NCI-H2227 (cell line): ENCODE measurements around the gene COL23A1.
"Not testable (repeated sequence)": the region's sequence is repeated elsewhere in the genome, so short reads cannot be mapped to it uniquely, and the experiment has no call there.

Experiments
- DNase-seq: peaks from one replicate; lab custom pipeline; 2025; ENCODE audit not compliant: unreplicated experiment; lab: John Stamatoyannopoulos, UW

COL23A1 gene

DNA sequence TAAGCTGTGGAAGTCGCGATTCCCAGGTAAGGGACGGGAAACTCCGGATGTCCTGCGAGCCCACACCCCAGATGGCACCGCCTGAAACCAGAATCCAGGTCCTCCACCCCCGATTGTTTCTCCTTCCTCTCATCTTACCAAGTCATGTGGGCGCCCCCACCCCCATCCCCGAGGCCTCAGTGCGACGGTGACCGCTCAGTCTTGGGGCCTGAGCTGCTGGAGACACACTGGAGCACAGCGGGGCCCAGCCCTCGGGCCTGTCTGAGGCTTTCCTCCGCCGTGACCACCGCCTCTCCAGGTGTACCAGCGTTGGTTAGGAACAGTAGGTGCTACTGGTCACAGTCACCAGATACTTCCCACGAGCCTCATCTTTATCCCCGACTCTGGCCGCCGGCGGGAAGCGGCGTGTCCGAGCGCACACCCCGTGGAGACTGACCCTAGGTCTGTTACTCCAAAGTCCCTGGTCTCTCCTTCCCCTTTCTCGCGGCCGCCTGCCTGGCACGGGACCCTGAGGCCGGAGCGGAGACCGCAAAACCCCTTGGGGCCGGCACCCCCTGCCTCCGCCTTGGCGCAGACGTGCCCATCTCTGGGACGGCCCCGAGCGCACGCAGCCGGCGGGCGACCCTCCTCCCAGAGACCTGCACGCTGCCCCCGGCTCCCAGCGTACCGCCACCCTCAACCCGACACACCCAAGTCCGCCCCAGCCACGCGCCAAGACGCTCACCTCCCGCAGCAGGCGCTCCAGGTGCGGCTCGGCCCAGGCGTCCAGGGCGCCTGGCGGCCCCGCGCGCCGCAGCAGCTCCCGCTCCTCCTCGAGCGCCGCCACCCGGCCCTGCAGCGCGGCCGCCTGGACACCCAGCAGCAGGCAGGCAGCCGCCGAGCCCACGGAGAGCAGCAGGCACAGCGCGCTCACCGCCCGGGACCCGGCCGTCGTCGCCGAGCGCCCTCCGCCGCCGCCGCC is 733 bp downstream of the COL23A1 start:
- DNase-seq, result peak; percentile 19

DNA sequence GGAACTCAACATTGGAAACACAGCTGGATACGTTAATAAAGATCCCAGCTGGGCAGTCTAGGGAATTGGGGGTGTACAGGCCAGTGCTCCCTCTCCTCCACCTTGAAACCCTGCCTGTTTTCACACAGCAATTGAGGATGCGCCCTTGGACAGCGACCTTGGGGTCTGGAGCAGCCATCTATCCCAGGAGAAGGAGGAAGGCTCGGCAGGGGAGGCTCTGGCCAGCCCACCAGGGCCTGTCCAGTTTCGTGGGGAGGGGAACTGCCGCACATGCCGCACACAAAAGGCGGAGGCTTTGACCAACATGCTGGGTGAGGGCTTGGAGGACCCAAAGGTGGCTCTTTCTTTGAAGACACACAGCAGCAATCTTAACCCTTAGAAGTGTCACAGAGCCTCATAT is 1.4 kb downstream of the COL23A1 start:
- DNase-seq, result no peak

GRCh38 chr5:178587763-178588611 is 2.2 kb downstream of the COL23A1 start:
- DNase-seq, result no peak

GRCh38 chr5:178586396-178586795 is 3.8 kb downstream of the COL23A1 start:
- no peak for DNase-seq

DNA sequence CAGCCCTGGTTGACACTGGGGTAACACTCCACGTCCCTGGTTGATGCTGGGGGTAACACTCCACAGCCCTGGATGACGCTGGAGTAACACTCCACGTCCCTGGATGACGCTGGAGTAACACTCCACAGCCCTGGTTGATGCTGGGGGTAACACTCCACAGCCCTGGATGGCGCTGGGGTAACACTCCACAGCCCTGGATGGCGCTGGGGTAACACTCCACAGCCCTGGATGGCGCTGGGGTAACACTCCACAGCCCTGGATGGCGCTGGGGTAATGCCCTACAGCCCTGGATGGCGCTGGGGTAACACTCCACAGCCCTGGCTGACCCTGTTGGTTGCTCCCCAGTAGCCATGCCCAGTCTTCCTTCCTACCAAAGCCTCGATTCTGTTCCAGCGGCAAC is 4.8 kb downstream of the COL23A1 start:
- DNase-seq, result not testable (repeated sequence)

DNA sequence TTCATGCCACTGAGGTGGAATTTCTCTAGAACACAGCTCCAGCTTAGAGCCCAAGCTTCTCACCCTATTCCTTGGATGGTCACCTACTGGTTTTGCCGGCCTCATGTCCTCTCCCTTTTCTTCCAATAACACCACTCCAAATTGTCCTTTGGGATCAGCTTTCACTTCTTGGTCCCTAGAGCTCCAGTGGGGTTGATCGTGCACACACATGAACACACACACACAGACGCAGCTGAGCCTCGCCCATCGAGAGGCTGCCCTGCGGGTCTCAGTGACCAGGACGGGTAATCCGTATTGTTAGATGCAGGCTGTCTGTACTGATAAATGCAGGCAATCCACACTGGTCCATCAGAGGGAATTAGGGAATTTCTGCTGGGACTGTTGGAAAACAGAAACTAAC is 6.9 kb downstream of the COL23A1 start:
- DNase-seq, result no peak

- DNase-seq, result no peak
Observed at GRCh38 chr5:178582291-178582690, 7.9 kb downstream of the COL23A1 start.

GRCh38 chr5:178581621-178582020 is 8.6 kb downstream of the COL23A1 start:
- DNase-seq, result no peak

GRCh38 chr5:178580271-178580955 is 9.8 kb downstream of the COL23A1 start:
- DNase-seq, result no peak

- DNase-seq, result no peak
Observed at GRCh38 chr5:178577944-178578343, 12.2 kb downstream of the COL23A1 start.

- no peak for DNase-seq
Observed at GRCh38 chr5:178577376-178577839, 12.8 kb downstream of the COL23A1 start.

- no peak for DNase-seq
Observed at GRCh38 chr5:178576591-178577351, 13.4 kb downstream of the COL23A1 start.

DNA sequence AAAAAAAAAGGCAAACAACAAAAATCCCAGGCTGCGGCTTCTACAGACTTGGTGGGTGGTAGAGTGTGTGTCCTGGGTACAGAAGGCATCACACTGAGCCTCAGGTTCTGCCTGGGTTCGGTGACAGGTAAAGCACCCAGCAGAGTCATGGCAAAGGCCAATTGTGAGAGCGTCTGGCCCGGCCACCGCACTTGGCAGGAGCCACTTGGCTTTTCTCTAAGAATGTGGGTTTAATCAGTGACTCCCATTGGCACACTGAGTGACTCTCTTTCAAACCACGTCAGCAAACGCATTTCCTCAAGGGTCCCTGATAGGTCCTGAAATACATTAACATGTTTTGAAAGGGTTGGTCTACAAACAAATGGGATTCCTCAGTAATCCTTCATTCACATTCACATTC is 17.0 kb downstream of the COL23A1 start:
- no peak for DNase-seq

GRCh38 chr5:178572617-178573016 is 17.6 kb downstream of the COL23A1 start:
- DNase-seq, result no peak

GRCh38 chr5:178569485-178569884 is 20.7 kb downstream of the COL23A1 start:
- no peak for DNase-seq

GRCh38 chr5:178564811-178565550 is 25.2 kb downstream of the COL23A1 start:
- DNase-seq, result no peak

GRCh38 chr5:178564397-178564796 is 25.8 kb downstream of the COL23A1 start:
- DNase-seq, result no peak

DNA sequence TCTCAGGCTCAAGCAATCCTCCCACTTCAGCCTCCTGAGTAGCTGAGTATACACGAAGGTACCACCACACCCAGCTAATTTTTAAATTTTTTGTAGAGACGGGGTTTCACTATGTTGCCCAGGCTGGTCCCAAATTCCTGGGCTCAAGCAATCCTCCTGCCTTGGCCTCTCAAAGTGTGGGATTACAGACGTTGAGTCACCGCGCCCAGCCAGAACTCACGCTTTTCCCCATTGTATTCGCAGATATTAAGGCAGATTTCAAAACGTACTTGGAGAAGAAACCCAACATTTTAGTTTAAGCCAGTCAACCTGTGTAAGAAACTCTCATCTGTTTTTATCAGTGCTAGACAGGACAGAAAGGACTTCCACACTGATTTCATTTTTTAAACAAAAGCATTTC is 26.6 kb downstream of the COL23A1 start:
- DNase-seq, result no peak

DNA sequence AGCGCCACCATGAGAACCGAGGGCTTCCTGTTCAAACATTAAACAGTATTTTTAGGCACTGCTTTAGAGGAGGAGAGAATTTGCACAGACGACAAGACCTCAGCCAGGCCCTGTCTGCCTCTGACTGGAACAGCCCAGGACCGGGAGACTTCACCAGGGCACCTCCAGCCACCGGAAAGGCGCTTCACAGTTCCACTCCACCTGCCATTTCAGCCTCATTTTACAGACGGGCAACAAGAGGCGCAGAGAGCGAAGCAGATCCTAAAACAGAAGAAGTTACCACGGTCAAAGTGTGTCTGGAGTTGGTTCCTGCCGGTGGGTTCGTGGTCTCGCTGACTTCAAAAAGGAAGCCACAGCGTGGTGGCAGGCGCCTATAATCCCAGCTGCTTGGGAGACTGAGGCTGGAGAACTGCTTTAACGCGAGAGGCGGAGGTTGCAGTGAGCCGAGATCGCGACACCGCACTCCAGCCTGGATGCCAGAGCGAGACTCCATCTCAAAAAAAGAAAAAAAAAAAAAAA is 28.4 kb downstream of the COL23A1 start:
- DNase-seq, result no peak

GRCh38 chr5:178560911-178561310 is 29.3 kb downstream of the COL23A1 start:
- no peak for DNase-seq
